Lower lobe of right lung (tissue), 2 donors: ENCODE measurements around the gene MSI2. TPM values are rescaled to one million over a fixed set of nuclear protein-coding genes. Genes with fewer than 3 reads are reported as not detected.

Experiments used
- ATAC-seq, 2 donors: fragments of 200-7000 bp; cut with Tn5 transposase; one replicate each; pipeline ENCODE4 v1.9.1; 2020 to 2022; ENCODE audit warnings: mild to moderate bottlenecking in 2 of 2, moderate library complexity in 2 of 2
- DNase-seq: peaks from one replicate; pipeline ENCODE4 v3.0.0-alpha.2; 2020
- H3K27ac ChIP-seq: fragments of 200-600 bp; one replicate; pipeline ENCODE4 v1.8.0; 2022
- H3K27me3 ChIP-seq: fragments of 200-600 bp; one replicate; pipeline ENCODE4 v1.8.0; 2022; ENCODE audit warnings: low read depth
- H3K36me3 ChIP-seq: fragments of 200-600 bp; one replicate; pipeline ENCODE4 v1.8.0; 2022; ENCODE audit warnings: mild to moderate bottlenecking
- H3K4me1 ChIP-seq: fragments of 200-600 bp; one replicate; pipeline ENCODE4 v1.8.0; 2022
- H3K4me3 ChIP-seq: fragments of 200-600 bp; one replicate; pipeline ENCODE4 v1.8.0; 2022; ENCODE audit warnings: mild to moderate bottlenecking
- H3K9me3 ChIP-seq: fragments of 200-600 bp; one replicate; pipeline ENCODE4 v1.8.0; 2022
- intact Hi-C: fragments of 100-400 bp; cut with DNase I; formaldehyde crosslinking; loops from one replicate; pipeline ENCODE4 v1.11.0; 2022
- total RNA-seq: library from RNA; stranded (reverse); fragmentation: NEBNext Ultra II Directional; extraction: Animal tissue kit (Norgen Biotek cat#: 25700); gene quantifications from one replicate; pipeline ENCODE4 v1.2.1, GENCODE V29; 2021
- TF ChIP-seq, protein P1 (sequence below): fragments of 200-600 bp; IDR thresholded peaks from one replicate; pipeline ENCODE4 v1.8.0; 2022; ENCODE audit warnings: antibody characterized with exemption, mild to moderate bottlenecking
- donor health status: DM: no; HTN: yes; CAD: no; lungs with severe emphysema.

The MSI2 gene
- total RNA-seq, 1 donor from 2014 or later = 43.9 TPM

DNA sequence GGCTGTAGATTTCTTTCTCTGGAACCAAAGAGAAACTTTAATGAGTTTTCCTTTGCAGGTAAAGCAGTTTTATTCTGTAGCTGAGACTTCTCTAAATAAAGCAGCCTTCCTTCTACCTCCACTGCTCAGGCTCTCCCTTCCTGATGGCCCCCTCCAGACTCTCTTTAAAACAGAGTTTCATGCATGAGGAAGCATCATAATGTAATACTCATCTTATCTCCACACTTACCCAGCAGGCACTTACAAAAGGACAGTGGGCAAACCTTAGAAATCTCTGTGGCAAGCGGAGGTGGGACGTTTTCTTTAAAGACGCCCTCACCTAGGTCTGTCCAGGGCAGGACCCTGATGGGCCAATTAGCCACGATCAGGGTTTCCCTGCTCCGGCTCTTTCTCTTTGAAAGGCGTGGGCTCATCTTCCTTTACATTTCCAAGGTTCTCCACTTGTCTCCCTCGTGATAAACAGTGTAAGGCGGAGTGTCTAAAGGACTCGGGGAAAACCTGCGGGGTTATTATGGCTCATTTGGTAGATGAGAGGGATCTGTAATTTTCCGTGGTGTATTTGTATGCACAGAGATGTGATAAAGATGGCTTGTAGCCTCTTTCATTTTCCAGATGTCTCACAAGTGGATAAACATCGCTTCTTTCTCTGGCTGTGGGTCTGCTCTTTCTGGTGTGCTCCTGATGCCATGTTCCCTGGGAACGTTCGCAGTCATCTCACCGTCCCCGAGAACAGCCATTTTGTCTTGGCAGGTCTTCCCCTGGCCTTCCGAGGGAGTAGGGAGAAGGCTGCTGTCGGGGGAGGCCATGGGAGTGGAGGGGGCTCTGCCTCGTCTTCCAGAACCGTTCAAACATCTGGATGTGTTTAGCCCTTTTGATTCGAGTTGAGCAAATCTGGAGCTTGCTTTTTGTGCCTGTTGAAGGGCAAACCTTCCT, 249.8 kb downstream of the MSI2 start:
- ATAC-seq = no peak
- no peak overlapping the region for H3K27ac ChIP-seq
- no peak for DNase-seq
- intact Hi-C loops = no loop called here
- no peaks in the 10 kb centered on the region for H3K9me3 ChIP-seq
- no peaks in the 10 kb centered on the region for H3K27me3 ChIP-seq
- TF ChIP-seq, protein P1, sequence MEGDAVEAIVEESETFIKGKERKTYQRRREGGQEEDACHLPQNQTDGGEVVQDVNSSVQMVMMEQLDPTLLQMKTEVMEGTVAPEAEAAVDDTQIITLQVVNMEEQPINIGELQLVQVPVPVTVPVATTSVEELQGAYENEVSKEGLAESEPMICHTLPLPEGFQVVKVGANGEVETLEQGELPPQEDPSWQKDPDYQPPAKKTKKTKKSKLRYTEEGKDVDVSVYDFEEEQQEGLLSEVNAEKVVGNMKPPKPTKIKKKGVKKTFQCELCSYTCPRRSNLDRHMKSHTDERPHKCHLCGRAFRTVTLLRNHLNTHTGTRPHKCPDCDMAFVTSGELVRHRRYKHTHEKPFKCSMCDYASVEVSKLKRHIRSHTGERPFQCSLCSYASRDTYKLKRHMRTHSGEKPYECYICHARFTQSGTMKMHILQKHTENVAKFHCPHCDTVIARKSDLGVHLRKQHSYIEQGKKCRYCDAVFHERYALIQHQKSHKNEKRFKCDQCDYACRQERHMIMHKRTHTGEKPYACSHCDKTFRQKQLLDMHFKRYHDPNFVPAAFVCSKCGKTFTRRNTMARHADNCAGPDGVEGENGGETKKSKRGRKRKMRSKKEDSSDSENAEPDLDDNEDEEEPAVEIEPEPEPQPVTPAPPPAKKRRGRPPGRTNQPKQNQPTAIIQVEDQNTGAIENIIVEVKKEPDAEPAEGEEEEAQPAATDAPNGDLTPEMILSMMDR = no peak
- H3K4me3 ChIP-seq = no peak overlapping the region
- H3K4me1 ChIP-seq = no peaks in the 10 kb centered on the region
- no peaks in the 10 kb centered on the region for H3K36me3 ChIP-seq

DNA sequence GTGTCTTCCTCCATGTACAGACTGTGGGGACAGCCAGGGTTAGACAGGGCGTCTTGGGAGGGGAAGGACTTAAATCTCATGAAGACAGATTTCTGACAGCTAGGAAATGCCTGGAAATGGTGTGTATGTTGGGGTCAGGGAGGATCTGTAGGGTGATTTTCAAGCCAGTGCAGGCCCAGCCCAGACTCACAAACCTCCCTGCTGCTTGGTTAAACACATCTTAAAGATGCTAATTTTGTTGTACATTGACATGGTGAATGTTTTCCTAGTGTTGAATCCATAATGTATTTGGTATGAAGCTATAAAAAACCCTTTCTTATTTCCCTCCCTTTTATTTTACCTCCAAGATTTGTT, 250.4 kb downstream of the MSI2 start:
- ATAC-seq (no peak), DNase-seq (no peak)
- TF ChIP-seq, protein P1 = no peak
- no peaks in the 10 kb centered on the region for H3K9me3 ChIP-seq
- H3K27ac ChIP-seq = no peak overlapping the region
- intact Hi-C loops = no loop called here
- no peak overlapping the region for H3K4me3 ChIP-seq
- H3K36me3 ChIP-seq = no peaks in the 10 kb centered on the region
- H3K4me1 ChIP-seq = no peaks in the 10 kb centered on the region
- no peaks in the 10 kb centered on the region for H3K27me3 ChIP-seq

DNA sequence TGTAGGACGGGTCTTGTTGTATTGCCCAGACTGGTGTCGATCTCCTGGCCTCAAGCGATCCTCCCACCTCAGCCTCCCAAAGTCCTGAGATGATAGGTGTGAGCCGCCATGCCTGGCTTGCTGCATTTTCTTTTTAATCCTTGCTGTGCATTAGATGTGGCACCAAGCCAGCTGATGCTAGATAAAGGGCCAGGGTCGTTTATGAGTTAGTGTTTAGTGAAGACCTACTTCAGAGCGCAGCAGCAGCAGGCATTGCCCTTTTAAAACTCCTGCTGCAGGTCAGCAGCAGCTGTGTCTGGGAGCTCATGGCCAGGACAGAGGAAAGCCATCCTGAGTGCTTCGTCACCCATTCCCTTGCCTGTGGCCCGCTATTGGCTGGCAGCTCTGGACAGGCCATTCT, 251.5 kb downstream of the MSI2 start:
- no peak overlapping the region for H3K4me3 ChIP-seq
- H3K9me3 ChIP-seq = no peaks in the 10 kb centered on the region
- ATAC-seq = no peak
- intact Hi-C loops = no loop called here
- H3K27ac ChIP-seq = no peak overlapping the region
- DNase-seq = no peak
- no peaks in the 10 kb centered on the region for H3K36me3 ChIP-seq
- no peaks in the 10 kb centered on the region for H3K4me1 ChIP-seq
- no peaks in the 10 kb centered on the region for H3K27me3 ChIP-seq
- TF ChIP-seq, protein P1 = no peak

DNA sequence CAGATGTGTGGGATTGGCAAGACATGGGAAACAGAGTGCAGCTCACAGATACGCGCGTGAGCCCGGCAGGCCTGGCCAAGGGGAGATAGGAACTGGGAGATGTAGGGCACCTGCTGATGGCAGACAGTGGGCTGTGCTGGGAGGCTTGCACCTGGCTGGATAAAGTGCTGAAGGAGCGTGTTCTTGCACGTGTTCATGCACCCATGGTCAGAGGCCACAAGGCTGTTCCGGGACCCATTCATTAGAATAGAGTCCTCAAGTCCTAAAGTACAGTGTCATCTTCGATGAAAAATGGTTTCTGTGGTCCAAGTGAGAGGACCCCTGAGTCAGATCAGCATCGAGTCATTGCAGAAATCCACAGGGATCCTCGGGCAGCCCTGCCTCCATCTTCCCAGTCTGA, 252.3 kb downstream of the MSI2 start:
- no peaks in the 10 kb centered on the region for H3K4me1 ChIP-seq
- TF ChIP-seq, protein P1 = no peak
- no peak overlapping the region for H3K27ac ChIP-seq
- H3K9me3 ChIP-seq = no peaks in the 10 kb centered on the region
- no peaks in the 10 kb centered on the region for H3K36me3 ChIP-seq
- no peaks in the 10 kb centered on the region for H3K27me3 ChIP-seq
- DNase-seq (no peak), ATAC-seq (no peak)
- no peak overlapping the region for H3K4me3 ChIP-seq
- intact Hi-C loops = no loop called here

DNA sequence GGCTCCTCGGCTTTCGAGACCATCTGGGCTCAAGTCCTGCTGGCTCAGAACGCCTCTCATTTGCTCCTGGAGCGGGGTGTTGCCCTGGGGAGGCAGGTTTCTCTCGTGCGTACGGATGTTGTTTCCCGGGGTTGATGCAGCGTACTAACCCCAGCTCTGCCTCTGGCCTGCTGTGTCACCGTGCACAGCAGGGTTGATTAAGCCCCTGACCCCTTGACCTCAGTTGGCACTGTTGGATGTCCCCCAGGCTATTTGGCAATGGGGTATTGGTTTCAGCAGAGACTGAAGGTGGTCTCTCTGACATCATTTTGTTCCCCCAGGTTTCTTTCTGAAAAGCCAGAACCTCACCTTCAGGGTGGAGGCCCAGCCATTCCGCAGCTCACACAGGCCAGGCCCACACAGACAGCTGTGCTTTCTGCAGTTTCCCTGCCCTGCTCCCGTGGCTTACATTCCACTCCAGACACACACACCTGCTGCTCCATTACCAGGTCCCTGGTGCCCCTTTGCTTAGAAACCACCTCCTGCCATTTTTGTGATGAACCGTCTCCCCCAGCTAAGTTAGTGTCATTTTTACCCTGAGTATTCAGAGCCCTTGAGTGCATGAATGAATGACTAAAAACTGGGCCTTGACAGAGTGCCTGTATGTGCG, 255.3 kb downstream of the MSI2 start:
- no peaks in the 10 kb centered on the region for H3K27me3 ChIP-seq
- no peak overlapping the region for H3K4me3 ChIP-seq
- TF ChIP-seq, protein P1 = no peak
- H3K27ac ChIP-seq = no peak overlapping the region
- intact Hi-C loops = no loop called here
- ATAC-seq (no peak), DNase-seq (no peak)
- H3K36me3 ChIP-seq = no peaks in the 10 kb centered on the region
- no peaks in the 10 kb centered on the region for H3K4me1 ChIP-seq
- no peaks in the 10 kb centered on the region for H3K9me3 ChIP-seq
